ENCODE measurements around the gene FSTL3. TPM values are rescaled to one million over a fixed set of nuclear protein-coding genes. Genes with fewer than 3 reads are reported as not detected.

FSTL3 gene
- polyA plus RNA-seq, 1 of the 3 experiments (the other 2 are of a cell fraction) = 64.4 TPM

DNA sequence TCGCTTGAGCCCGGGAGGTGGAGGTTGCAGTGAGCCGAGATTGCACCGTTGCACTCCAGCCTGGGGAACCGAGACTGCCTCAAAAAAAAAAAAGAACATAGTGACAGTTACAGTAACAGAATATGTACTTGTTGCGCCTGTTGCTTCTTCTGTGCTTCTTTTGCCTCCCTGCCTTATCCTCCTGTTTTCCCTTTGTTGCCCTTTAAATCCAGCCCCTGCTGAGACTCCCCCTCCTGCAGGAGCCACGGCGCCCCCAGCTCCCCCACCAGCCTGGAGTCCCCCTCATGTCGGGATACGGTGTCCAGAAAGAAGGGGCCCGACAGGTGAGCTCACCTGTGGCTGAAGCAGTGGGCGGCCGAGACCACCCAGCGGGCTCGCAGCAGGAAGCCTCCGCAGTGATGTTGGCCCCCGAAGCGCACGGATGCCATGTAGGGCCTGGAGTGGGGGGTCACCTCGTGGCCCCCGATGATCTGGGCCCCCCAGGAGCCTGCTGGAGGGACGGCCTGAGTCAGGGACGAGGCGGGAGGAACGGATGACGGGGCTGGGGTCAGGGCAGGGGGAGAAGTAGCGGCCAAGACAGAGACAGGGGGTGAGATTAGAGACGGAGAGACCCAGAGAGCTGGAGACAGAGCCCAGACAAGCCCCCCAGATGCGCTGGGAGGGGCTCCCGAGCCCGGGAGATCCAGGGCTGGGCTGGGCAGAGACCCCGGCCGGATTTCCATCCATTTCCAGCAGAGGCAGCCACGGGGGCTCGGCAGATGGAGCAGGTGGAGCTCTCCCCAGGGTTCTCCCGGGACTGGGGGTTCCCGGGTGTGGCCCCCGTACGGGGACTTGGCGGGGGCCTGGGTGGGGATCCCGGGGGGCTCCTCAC, 18.5 kb downstream of the FSTL3 start:
- Histone ChIP-seq H3K27me3 (ENCODE audit: insufficient read depth) (no peaks in the 10 kb centered on the region), H3K4me1 (ENCODE audit: control insufficient read depth in 1 of 2, insufficient read depth in 2 of 2, low read depth in 1 of 2, low read length in 1 of 2) (no peaks in the 10 kb centered on the region), H3K9ac (no peak overlapping the region), H3K9me2 (no peaks in the 10 kb centered on the region), H2AFZ (ENCODE audit: low read depth) (no peak overlapping the region), H3K4me2 (no peak overlapping the region), H3K27ac (ENCODE audit: low read depth in 2 of 2, low read length in 1 of 2) (no peak overlapping the region), H3K36me3 (replicated peaks in 1 of 2; ENCODE audit: control insufficient read depth in 1 of 2, insufficient read depth in 2 of 2, low read length in 1 of 2) (no peaks in the 10 kb centered on the region), H4K20me1 (ENCODE audit: insufficient read depth) (no peaks in the 10 kb centered on the region), H3F3A (replicated peaks; ENCODE audit: insufficient read depth) (no peaks in the 10 kb centered on the region), H3K4me3 (ENCODE audit: low read depth in 2 of 2, low read length in 1 of 2) (no peak overlapping the region), H3K9me3 (no peaks in the 10 kb centered on the region), H3K79me2 (ENCODE audit: insufficient read depth) (no peaks in the 10 kb centered on the region)
- TF ChIP-seq POLR2AphosphoS5 (IDR thresholded peaks at IDR 0.05; ENCODE audit: low read depth, low read length) (no peak), TAF1 (IDR thresholded peaks at IDR 0.05; ENCODE audit: borderline replicate concordance, low read depth, low read length) (no peak), EP300 (IDR thresholded peaks at IDR 0.05; ENCODE audit: borderline replicate concordance in 1 of 2, low read depth in 1 of 2, low read length in 1 of 2) (no peak), SIN3A (IDR thresholded peaks at IDR 0.05; ENCODE audit: borderline replicate concordance, low read depth, low read length) (no peak)
- TF ChIP-seq, protein P1, sequence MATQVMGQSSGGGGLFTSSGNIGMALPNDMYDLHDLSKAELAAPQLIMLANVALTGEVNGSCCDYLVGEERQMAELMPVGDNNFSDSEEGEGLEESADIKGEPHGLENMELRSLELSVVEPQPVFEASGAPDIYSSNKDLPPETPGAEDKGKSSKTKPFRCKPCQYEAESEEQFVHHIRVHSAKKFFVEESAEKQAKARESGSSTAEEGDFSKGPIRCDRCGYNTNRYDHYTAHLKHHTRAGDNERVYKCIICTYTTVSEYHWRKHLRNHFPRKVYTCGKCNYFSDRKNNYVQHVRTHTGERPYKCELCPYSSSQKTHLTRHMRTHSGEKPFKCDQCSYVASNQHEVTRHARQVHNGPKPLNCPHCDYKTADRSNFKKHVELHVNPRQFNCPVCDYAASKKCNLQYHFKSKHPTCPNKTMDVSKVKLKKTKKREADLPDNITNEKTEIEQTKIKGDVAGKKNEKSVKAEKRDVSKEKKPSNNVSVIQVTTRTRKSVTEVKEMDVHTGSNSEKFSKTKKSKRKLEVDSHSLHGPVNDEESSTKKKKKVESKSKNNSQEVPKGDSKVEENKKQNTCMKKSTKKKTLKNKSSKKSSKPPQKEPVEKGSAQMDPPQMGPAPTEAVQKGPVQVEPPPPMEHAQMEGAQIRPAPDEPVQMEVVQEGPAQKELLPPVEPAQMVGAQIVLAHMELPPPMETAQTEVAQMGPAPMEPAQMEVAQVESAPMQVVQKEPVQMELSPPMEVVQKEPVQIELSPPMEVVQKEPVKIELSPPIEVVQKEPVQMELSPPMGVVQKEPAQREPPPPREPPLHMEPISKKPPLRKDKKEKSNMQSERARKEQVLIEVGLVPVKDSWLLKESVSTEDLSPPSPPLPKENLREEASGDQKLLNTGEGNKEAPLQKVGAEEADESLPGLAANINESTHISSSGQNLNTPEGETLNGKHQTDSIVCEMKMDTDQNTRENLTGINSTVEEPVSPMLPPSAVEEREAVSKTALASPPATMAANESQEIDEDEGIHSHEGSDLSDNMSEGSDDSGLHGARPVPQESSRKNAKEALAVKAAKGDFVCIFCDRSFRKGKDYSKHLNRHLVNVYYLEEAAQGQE (IDR thresholded peaks at IDR 0.05; ENCODE audit: low read depth, low read length) = no peak
- no peak for DNase-seq
- WGBS (ENCODE audit: low lambda C conversion rate) = 55% methylated on average over 28 of the region's 41 CpGs
- ChIA-PET CTCF (no interaction called here), POLR2A (no interaction called here)

DNA sequence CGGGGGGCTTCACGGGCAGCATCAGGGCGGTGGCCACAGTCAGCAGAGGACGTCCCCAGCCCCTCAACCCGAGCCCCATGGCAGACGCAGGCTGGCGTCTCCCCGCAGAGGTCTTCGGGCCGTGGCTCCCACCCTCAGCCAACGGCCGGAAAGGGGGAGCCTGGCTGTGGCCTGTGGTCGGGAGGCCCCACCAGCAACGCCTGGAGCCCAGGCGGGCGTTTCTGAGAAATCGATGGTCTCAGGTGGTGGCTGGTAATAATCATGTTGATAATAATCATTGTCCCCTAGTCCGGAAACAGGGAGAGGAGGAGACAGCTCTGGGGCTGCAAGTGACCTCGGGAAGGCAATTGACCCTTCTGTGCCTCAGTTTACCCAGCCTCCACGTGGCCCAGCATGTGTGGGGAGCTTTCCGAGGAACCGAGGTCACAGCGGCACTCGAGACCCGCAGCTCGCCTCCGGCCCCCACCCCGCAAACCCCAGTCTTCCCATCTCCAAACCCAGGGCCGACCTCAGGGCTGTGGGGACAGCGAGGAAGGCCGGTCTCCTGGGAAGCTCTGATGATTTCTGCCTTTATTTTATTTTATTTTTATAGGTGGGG, 19.3 kb downstream of the FSTL3 start, which contains the start of gene PRSS57:
PRSS57 (minus strand) TSS at position 101 of the 598 bp plus-strand sequence; CDS start at position 79, 22 bp downstream.
- no peak for DNase-seq
- CTCF ChIA-PET = no interaction called here
- Histone ChIP-seq H2AFZ (ENCODE audit: low read depth) (no peak within 1 kb of the TSS), H3K27ac (ENCODE audit: low read depth in 2 of 2, low read length in 1 of 2) (no peak within 1 kb of the TSS), H3K9me2 (no peaks in the 10 kb centered on the region), H3F3A (replicated peaks; ENCODE audit: insufficient read depth) (no peaks in the 10 kb centered on the region), H3K79me2 (ENCODE audit: insufficient read depth) (no peaks in the 10 kb centered on the region), H3K27me3 (ENCODE audit: insufficient read depth) (no peaks in the 10 kb centered on the region), H3K4me2 (no peak within 1 kb of the TSS), H3K36me3 (replicated peaks in 1 of 2; ENCODE audit: control insufficient read depth in 1 of 2, insufficient read depth in 2 of 2, low read length in 1 of 2) (no peaks in the 10 kb centered on the region), H3K4me3 (ENCODE audit: low read depth in 2 of 2, low read length in 1 of 2) (no peak within 1 kb of the TSS), H3K4me1 (ENCODE audit: control insufficient read depth in 1 of 2, insufficient read depth in 2 of 2, low read depth in 1 of 2, low read length in 1 of 2) (no peaks in the 10 kb centered on the region), H4K20me1 (ENCODE audit: insufficient read depth) (no peaks in the 10 kb centered on the region), H3K9ac (no peak within 1 kb of the TSS), H3K9me3 (no peaks in the 10 kb centered on the region)
- POLR2A ChIA-PET = no interaction called here
- TF ChIP-seq, protein P2, sequence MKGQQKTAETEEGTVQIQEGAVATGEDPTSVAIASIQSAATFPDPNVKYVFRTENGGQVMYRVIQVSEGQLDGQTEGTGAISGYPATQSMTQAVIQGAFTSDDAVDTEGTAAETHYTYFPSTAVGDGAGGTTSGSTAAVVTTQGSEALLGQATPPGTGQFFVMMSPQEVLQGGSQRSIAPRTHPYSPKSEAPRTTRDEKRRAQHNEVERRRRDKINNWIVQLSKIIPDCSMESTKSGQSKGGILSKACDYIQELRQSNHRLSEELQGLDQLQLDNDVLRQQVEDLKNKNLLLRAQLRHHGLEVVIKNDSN (IDR thresholded peaks at IDR 0.05; ENCODE audit: borderline replicate concordance, low read depth) = no peak
- no peak for TF ChIP-seq NFIC (IDR thresholded peaks at IDR 0.05; ENCODE audit: borderline replicate concordance)
- no peak for TF ChIP-seq NRF1 (IDR thresholded peaks at IDR 0.05; ENCODE audit: low read depth, low read length)
- TF ChIP-seq RCOR1 (IDR thresholded peaks at IDR 0.05; ENCODE audit: low read length) = no peak
- TF ChIP-seq TCF12 (IDR thresholded peaks at IDR 0.05) = no peak
- TF ChIP-seq MAX (IDR thresholded peaks at IDR 0.05; ENCODE audit: low read depth) = no peak
- TF ChIP-seq FOXJ3 (CRISPR knock-in tag; IDR thresholded peaks at IDR 0.05) = no peak
- TF ChIP-seq GATA2 (CRISPR knock-in tag; IDR thresholded peaks at IDR 0.05) = no peak
- TF ChIP-seq POLR2AphosphoS5 (IDR thresholded peaks at IDR 0.05; ENCODE audit: low read depth, low read length) = no peak
- TF ChIP-seq YY1 (IDR thresholded peaks at IDR 0.05; ENCODE audit: low read depth) = no peak
- no peak for TF ChIP-seq MXI1 (IDR thresholded peaks at IDR 0.05; ENCODE audit: low read depth, low read length)
- no peak for TF ChIP-seq CHD2 (IDR thresholded peaks at IDR 0.05; ENCODE audit: low read length, partially characterized antibody)
- no peak for TF ChIP-seq SMC3 (IDR thresholded peaks at IDR 0.05; ENCODE audit: low read depth, low read length)
- TF ChIP-seq RFX5 (IDR thresholded peaks at IDR 0.05; ENCODE audit: low read length) = no peak
- TF ChIP-seq JUND (IDR thresholded peaks at IDR 0.05) = no peak
- no peak for TF ChIP-seq IRF3 (IDR thresholded peaks at IDR 0.05; ENCODE audit: low read depth, low read length)
- WGBS (ENCODE audit: low lambda C conversion rate) = 72% methylated on average over 14 of the region's 31 CpGs
